Cardiac muscle cell (in vitro differentiated cells and primary cell): Measurements from ENCODE around the gene MS4A6E. TPM values are rescaled to one million over a fixed set of nuclear protein-coding genes. Genes with fewer than 3 reads are reported as not detected.
A peak's percentile ranks its signal among the peaks of the same experiment; 100 is the strongest.

ENCODE experiments used
- DNase-seq, 2 donors: peaks; one replicate each; pipeline versions ENCODE4 v3.0.0 to v3.0.0-alpha.2; 2010 to 2017; ENCODE audit warnings: low read depth in 1 of 2, low spot score in 1 of 2
- H3K27ac ChIP-seq: fragments of 200-600 bp; sonication (generic); 2 replicates; pipeline ENCODE4 v1.5.1; 2016
- H3K27me3 ChIP-seq: fragments of 200-600 bp; sonication (generic); 2 replicates; pipeline ENCODE4 v1.6.0; 2016; ENCODE audit warnings: control low read depth
- H3K36me3 ChIP-seq: fragments of 200-600 bp; sonication (generic); 2 replicates; pipeline ENCODE4 v1.5.1; 2016; ENCODE audit warnings: control low read depth
- H3K4me1 ChIP-seq: fragments of 200-600 bp; sonication (generic); 2 replicates; pipeline ENCODE4 v1.8.1; 2017; ENCODE audit warnings: low read depth, mild to moderate bottlenecking, mixed run types
- H3K4me3 ChIP-seq: fragments of 200-600 bp; sonication (generic); 2 replicates; pipeline ENCODE4 v1.5.1; 2016; ENCODE audit warnings: mild to moderate bottlenecking
- H3K9me3 ChIP-seq: fragments of 200-600 bp; sonication (generic); 2 replicates; pipeline ENCODE4 v1.5.1; 2017; ENCODE audit warnings: low read depth, mild to moderate bottlenecking, control low read depth
- CTCF ChIP-seq: IDR thresholded peaks from 2 replicates; pipeline ENCODE4 v1.5.1; 2012; ENCODE audit warnings: low read depth, mild to moderate bottlenecking, low read length
- polyA plus RNA-seq: library from polyadenylated mRNA; unstranded; fragments of >200 nt; fragmentation: Nextera tagmentation; extraction: Ambion mirVana; gene quantifications from 2 replicates; pipeline ENCODE4 v1.2.1, GENCODE V29; 2016
- total RNA-seq: library from RNA; depleted of rRNA; stranded (reverse); fragments of >200 nt; gene quantifications from 2 replicates; pipeline ENCODE4 v1.2.3, GENCODE V29; 2016

MS4A6E gene
- total and polyA plus RNA-seq, 2 experiments from 2014 or later, result not detected

DNA sequence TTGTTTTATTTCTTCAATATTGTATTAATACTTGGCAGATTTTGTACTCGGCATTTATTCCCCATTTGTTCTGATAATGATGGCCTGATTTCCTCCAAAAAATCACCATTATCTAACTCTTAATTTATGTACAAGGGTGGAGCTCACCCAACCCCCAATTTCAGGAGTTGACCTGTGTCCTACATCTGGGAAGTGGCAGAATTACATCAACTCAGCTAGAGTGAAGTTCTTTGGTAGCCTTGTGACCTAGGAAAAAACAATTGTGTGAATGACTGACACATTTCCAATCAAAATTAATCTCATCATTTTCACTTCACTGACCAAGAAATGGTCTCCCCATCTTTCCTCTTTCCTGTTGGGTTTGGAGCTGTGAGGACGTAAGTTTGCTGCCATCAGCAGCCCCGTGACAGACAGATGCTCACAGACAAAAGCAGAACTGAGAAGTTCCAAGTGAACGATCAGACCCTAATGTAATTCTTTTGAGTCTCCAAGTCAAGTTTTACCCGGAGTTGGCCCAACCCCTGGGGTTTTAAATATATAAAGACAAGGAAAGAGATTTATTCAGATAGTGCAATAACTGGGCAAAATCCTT, 16.6 kb upstream of the MS4A6E start:
- no peaks in the 10 kb centered on the region for H3K9me3 ChIP-seq
- no peaks in the 10 kb centered on the region for H3K27me3 ChIP-seq
- H3K27ac ChIP-seq, result no peak overlapping the region
- TF ChIP-seq CTCF, result no peak
- H3K4me1 ChIP-seq, result no peaks in the 10 kb centered on the region
- H3K4me3 ChIP-seq, result no peak overlapping the region
- DNase-seq, result no peak
- H3K36me3 ChIP-seq, result no peaks in the 10 kb centered on the region

- Histone ChIP-seq H3K4me3 (no peak overlapping the region), H3K27ac (no peak overlapping the region), H3K27me3 (no peaks in the 10 kb centered on the region), H3K36me3 (no peaks in the 10 kb centered on the region), H3K9me3 (no peaks in the 10 kb centered on the region), H3K4me1 (no peaks in the 10 kb centered on the region)
- no peak for TF ChIP-seq CTCF
- no peak for DNase-seq
These were observed 12.3 kb upstream of the MS4A6E start for GRCh38 chr11:60314635-60315321.

DNA sequence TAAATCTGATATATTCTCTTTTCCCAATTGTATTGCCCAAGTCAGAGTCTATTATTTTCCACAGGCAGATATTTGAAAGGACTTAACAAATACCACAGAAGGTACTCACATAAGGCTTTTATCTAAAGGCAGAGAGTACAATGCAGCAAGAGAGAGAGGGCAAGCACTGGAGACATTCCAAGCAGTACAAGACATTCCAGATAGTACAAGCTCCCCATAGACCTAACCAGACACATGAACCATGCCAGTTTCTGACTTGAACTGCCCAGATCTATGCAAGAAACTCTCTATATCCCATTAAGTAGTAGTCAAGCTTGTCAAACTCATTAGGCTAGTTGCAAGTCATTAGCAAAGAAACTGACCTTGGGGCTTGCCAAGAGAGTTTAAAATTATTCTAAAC, 11.2 kb upstream of the MS4A6E start:
- Histone ChIP-seq H3K9me3 (no peaks in the 10 kb centered on the region), H3K27ac (no peak overlapping the region), H3K4me1 (no peaks in the 10 kb centered on the region), H3K27me3 (no peaks in the 10 kb centered on the region), H3K36me3 (no peaks in the 10 kb centered on the region), H3K4me3 (no peak overlapping the region)
- peak; percentile 1 to 2 for DNase-seq
- TF ChIP-seq CTCF, result no peak

DNA sequence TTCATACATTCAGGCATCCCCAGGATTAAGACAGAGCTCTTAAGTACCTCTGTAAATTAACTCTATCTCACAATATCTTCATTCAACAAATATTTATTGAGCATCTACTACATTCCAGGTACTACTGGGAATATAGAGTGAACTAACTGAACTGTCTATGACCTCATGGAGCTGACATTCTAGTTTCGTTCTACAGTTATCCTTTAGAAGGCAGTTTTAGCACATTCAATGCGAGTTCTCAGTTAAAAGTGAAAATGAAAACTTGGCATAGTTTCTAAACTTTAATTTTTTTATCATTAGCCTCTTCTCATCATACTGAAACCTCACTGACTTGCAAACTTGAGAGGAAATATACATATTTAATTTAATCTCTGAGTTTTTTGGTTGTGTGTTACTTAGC, 10.7 kb upstream of the MS4A6E start:
- Histone ChIP-seq H3K9me3 (no peaks in the 10 kb centered on the region), H3K27me3 (no peaks in the 10 kb centered on the region), H3K4me3 (no peak overlapping the region), H3K36me3 (no peaks in the 10 kb centered on the region), H3K27ac (no peak overlapping the region), H3K4me1 (no peaks in the 10 kb centered on the region)
- DNase-seq, result no peak
- TF ChIP-seq CTCF, result no peak

DNA sequence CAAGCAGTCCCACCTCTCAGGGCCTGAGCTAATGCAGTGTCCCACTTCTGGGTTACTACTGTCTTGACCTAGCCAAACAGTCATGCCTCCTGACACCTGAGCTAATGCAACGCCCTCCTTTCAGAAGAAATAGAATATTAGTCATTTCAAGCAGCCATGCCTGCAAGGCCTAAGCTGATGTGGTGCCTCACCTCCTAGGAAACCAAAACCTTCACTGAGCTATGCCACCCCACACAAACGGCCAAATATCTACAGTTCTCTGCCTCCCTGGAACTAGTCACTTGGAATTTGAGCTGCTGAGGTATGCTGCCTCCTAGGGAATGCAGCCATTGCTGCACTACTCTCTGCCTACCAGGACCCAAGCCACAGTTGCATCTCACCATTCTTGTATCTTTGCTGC, 8.3 kb upstream of the MS4A6E start:
- H3K4me1 ChIP-seq, result no peaks in the 10 kb centered on the region
- DNase-seq, result no peak
- H3K27ac ChIP-seq, result no peak overlapping the region
- TF ChIP-seq CTCF, result no peak
- H3K4me3 ChIP-seq, result no peak overlapping the region
- no peaks in the 10 kb centered on the region for H3K36me3 ChIP-seq
- no peaks in the 10 kb centered on the region for H3K27me3 ChIP-seq
- no peaks in the 10 kb centered on the region for H3K9me3 ChIP-seq
